ENCODE measurements around the gene WWOX. TPM values are rescaled to one million over a fixed set of nuclear protein-coding genes. Genes with fewer than 3 reads are reported as not detected.

The WWOX gene
- total and polyA plus RNA-seq, 2 of the 13 experiments (the other 11 are each of a cell fraction or from before 2014, with no cell fraction given): 9.1 to 37.4 TPM

GRCh38 chr16:78425891-78426510 is 326.5 kb downstream of the WWOX start:
- no peak for ATAC-seq
- no peak overlapping the region for H3K4me2 ChIP-seq (ENCODE audit: low read depth, low read length)
- POLR2A ChIA-PET: no interaction called here
- BruUV-seq (replicated peaks): no TSS peak
- WGBS (ENCODE audit: low lambda C conversion rate): 96% methylated on average over 7 of the region's 7 CpGs
- DNase-seq (ENCODE audit: low spot score): no peak
- no peak for FAIRE-seq
- H3K79me2 ChIP-seq (ENCODE audit: insufficient read depth, low read length): no peaks in the 10 kb centered on the region
- no peaks in the 10 kb centered on the region for H3K9me3 ChIP-seq (ENCODE audit: low read length)
- CTCF ChIA-PET (ENCODE audit: low intra/inter-chr PET ratio, low total read pairs): no interaction called here
- H3K27ac ChIP-seq (ENCODE audit: extremely low read length, insufficient read depth, low read length): no peak overlapping the region
- intact Hi-C loops (cut with micrococcal nuclease; ENCODE audit: unreplicated experiment) (no loop called here), in situ Hi-C loops (cut with HindIII; ENCODE audit: extremely low pct_ligation_motif_present, low pct_unique_long_range_greater_than_20kb) (no loop called here)
- H3K9ac ChIP-seq (ENCODE audit: insufficient read depth, low read depth, low read length): no peak overlapping the region
- H3K4me3 ChIP-seq (replicated peaks in 1 of 3; ENCODE audit: insufficient read depth in 1 of 3, low read depth in 2 of 3, low read length in 3 of 3): no peak overlapping the region
- no peaks in the 10 kb centered on the region for H3K27me3 ChIP-seq (ENCODE audit: control insufficient read depth in 1 of 2, insufficient read depth in 2 of 2, low read length in 2 of 2)
- TF ChIP-seq CC2D1A (CRISPR knock-in tag; IDR thresholded peaks at IDR 0.05) (no peak), ZNF274 (CRISPR knock-in tag; IDR thresholded peaks at IDR 0.05) (no peak), HNF1A (IDR thresholded peaks at IDR 0.05; ENCODE audit: low read depth) (no peak), HNF1A (CRISPR knock-in tag; IDR thresholded peaks at IDR 0.05; ENCODE audit: borderline replicate concordance) (no peak), FOXO1 (CRISPR knock-in tag; IDR thresholded peaks at IDR 0.05) (no peak)
- H2AFZ ChIP-seq (ENCODE audit: low read length): no peak overlapping the region
- no peaks in the 10 kb centered on the region for H3K4me1 ChIP-seq (ENCODE audit: insufficient read depth, low read length)
- H3K36me3 ChIP-seq (replicated peaks in 1 of 2; ENCODE audit: control insufficient read depth in 1 of 2, insufficient read depth in 2 of 2, low read length in 2 of 2): peaks cover 0 to 7% of the 10 kb centered on the region in 2 experiments; a peak in 2 of 5 replicates
- H4K20me1 ChIP-seq (ENCODE audit: insufficient read depth, low read length): no peaks in the 10 kb centered on the region
